Panc1 (cell line): ENCODE data around the gene ACOXL. TPM values are rescaled to one million over a fixed set of nuclear protein-coding genes. Genes with fewer than 3 reads are reported as not detected.

Experiments used
- ATAC-seq: fragments of 200-7000 bp; cut with Tn5 transposase; 2 replicates; pipeline ENCODE4 v1.9.1; 2020; ENCODE audit warnings: mild to moderate bottlenecking, moderate library complexity
- BruUV-seq: library from RNA; stranded (reverse); fragments of 400-500 nt; replicated peaks from 2 replicates; lab custom pipeline; 2021; lab: Mats Ljungman, UMichigan
- CTCF ChIA-PET: fragments of 300-600 bp; sonication (Branson Sonifier 250); formaldehyde crosslinking; loops from one replicate; lab custom pipeline; 2022; ENCODE audit warnings: antibody characterized with exemption; lab: Charles Lee
- POLR2A ChIA-PET: fragments of 300-600 bp; sonication (Branson Sonifier 250); formaldehyde crosslinking; loops from one replicate; lab custom pipeline; 2022; ENCODE audit warnings: antibody characterized with exemption; lab: Charles Lee
- DNase-seq: peaks from one replicate; pipeline ENCODE4 v3.0.0-alpha.2; 2010; ENCODE audit warnings: low read depth, low spot score
- H3K27ac ChIP-seq: 2 replicates; pipeline ENCODE4 v1.5.1; 2011; ENCODE audit warnings: mild to moderate bottlenecking, low read length, inconsistent platforms
- H3K27me3 ChIP-seq: fragments of 200-500 bp; sonication (Bioruptor generic); 2 replicates; pipeline ENCODE4 v1.6.0; 2014; ENCODE audit warnings: low read length, inconsistent platforms; ENCODE audit not compliant: control insufficient read depth, insufficient read depth
- H3K36me3 ChIP-seq: fragments of 200-500 bp; sonication (Bioruptor generic); 2 replicates; pipeline ENCODE4 v1.5.1; 2014; ENCODE audit warnings: inconsistent platforms, mild to moderate bottlenecking, low read length, moderate library complexity; ENCODE audit not compliant: control insufficient read depth, insufficient read depth
- H3K4me1 ChIP-seq: 2 replicates; pipeline ENCODE4 v1.5.1; 2011; ENCODE audit warnings: inconsistent platforms, mild to moderate bottlenecking, low read length, moderate library complexity; ENCODE audit not compliant: control insufficient read depth, insufficient read depth
- H3K4me3 ChIP-seq, 2 experiments: 2 replicates each; pipeline ENCODE4 v1.5.1; 2011 to 2012; ENCODE audit warnings: low read depth in 2 of 2, low read length in 2 of 2, mild to moderate bottlenecking in 2 of 2, inconsistent platforms in 1 of 2, moderate library complexity in 1 of 2
- H3K9me3 ChIP-seq: fragments of 200-500 bp; sonication (Bioruptor generic); 2 replicates; pipeline ENCODE4 v1.5.1; 2014; ENCODE audit warnings: low read depth, mild to moderate bottlenecking, inconsistent platforms, low read length, moderate library complexity; ENCODE audit not compliant: control insufficient read depth, insufficient read depth
- CTCF ChIP-seq: fragments of 450-650 bp; IDR thresholded peaks from 2 replicates; pipeline ENCODE4 v1.5.1; 2017; ENCODE audit warnings: mild to moderate bottlenecking
- POLR2AphosphoS5 ChIP-seq: IDR thresholded peaks from 2 replicates; pipeline ENCODE4 v1.6.1; 2012; ENCODE audit warnings: mild to moderate bottlenecking, low read depth, low read length, moderate library complexity
- REST ChIP-seq, 2 experiments: IDR thresholded peaks; 2 replicates each; pipeline ENCODE4 v1.6.1; 2011 to 2012; ENCODE audit warnings: low read depth in 2 of 2, control low read depth in 1 of 2, low read length in 1 of 2, mild to moderate bottlenecking in 1 of 2, moderate library complexity in 1 of 2; ENCODE audit not compliant: insufficient read depth in 1 of 2
- SIN3A ChIP-seq: IDR thresholded peaks from 2 replicates; pipeline ENCODE4 v1.6.1; 2012; ENCODE audit warnings: low read depth, mild to moderate bottlenecking, low read length, moderate library complexity, borderline replicate concordance; ENCODE audit not compliant: insufficient read depth
- TCF7L2 ChIP-seq: IDR thresholded peaks from 2 replicates; pipeline ENCODE4 v1.6.1; 2011; ENCODE audit warnings: mild to moderate bottlenecking, low read depth, low read length, inconsistent platforms
- in situ Hi-C: cut with HindIII; loops from 2 replicates; pipeline ENCODE4 v1.10.0; 2016; ENCODE audit warnings: low sequenced_read_pairs, low pct_unique_long_range_greater_than_20kb
- intact Hi-C: fragments of 100-400 bp; cut with micrococcal nuclease; formaldehyde crosslinking; loops from one replicate; pipeline ENCODE4 v1.10.0; 2022; ENCODE audit not compliant: unreplicated experiment
- total RNA-seq: library from RNA; stranded (reverse); gene quantifications from one replicate; pipeline ENCODE4 v1.2.1, GENCODE V29; 2021; ENCODE audit not compliant: unreplicated experiment

ACOXL gene
- total RNA-seq, 1 experiment from 2014 or later: 4.9 TPM

- no peak overlapping the region for H3K27ac ChIP-seq
- POLR2A ChIA-PET: no interaction called here
- intact Hi-C loops (no loop called here), in situ Hi-C loops (no loop called here)
- H3K27me3 ChIP-seq: no peaks in the 10 kb centered on the region
- TF ChIP-seq CTCF (no peak), TCF7L2 (no peak), SIN3A (no peak), POLR2AphosphoS5 (no peak), REST (IDR thresholded peaks at IDR 0.05; ENCODE audit: insufficient read depth in 1 of 2, low read depth in 2 of 2, low read length in 1 of 2) (no peak)
- H3K36me3 ChIP-seq: no peaks in the 10 kb centered on the region
- H3K4me1 ChIP-seq: no peaks in the 10 kb centered on the region
- DNase-seq (no peak), ATAC-seq (no peak)
- no TSS peak for BruUV-seq
- CTCF ChIA-PET: no interaction called here
- no peak overlapping the region for H3K4me3 ChIP-seq
- H3K9me3 ChIP-seq: no peaks in the 10 kb centered on the region
Observed at GRCh38 chr2:111100087-111100764, 367.9 kb downstream of the ACOXL start.

- ChIA-PET POLR2A (no interaction called here), CTCF (no interaction called here)
- in situ Hi-C loops (no loop called here), intact Hi-C loops (no loop called here)
- DNase-seq: no peak
- ATAC-seq: no peak
- no peaks in the 10 kb centered on the region for H3K27me3 ChIP-seq
- H3K4me3 ChIP-seq: no peak overlapping the region
- no peaks in the 10 kb centered on the region for H3K4me1 ChIP-seq
- TF ChIP-seq REST (IDR thresholded peaks at IDR 0.05; ENCODE audit: insufficient read depth in 1 of 2, low read depth in 2 of 2, low read length in 1 of 2): no peak
- TF ChIP-seq CTCF: no peak
- TF ChIP-seq TCF7L2: no peak
- TF ChIP-seq POLR2AphosphoS5: no peak
- TF ChIP-seq SIN3A: no peak
- no peaks in the 10 kb centered on the region for H3K9me3 ChIP-seq
- no peak overlapping the region for H3K27ac ChIP-seq
- H3K36me3 ChIP-seq: no peaks in the 10 kb centered on the region
- no TSS peak for BruUV-seq
Observed at GRCh38 chr2:111100765-111101162, 368.4 kb downstream of the ACOXL start.
